Panc1 (cell line): ENCODE data around the gene MAML3.

ENCODE experiments used
- POLR2AphosphoS5 ChIP-seq: IDR thresholded peaks from 2 replicates; pipeline ENCODE4 v1.6.1; 2012; ENCODE audit warnings: mild to moderate bottlenecking, low read depth, low read length, moderate library complexity
- TF ChIP-seq, protein P1 (sequence below): fragments of 450-650 bp; IDR thresholded peaks from 2 replicates; pipeline ENCODE4 v1.5.1; 2017; ENCODE audit warnings: mild to moderate bottlenecking

GRCh38 chr4:140123666-140124377 is 30.2 kb downstream of the MAML3 start:
- TF ChIP-seq, protein P1, sequence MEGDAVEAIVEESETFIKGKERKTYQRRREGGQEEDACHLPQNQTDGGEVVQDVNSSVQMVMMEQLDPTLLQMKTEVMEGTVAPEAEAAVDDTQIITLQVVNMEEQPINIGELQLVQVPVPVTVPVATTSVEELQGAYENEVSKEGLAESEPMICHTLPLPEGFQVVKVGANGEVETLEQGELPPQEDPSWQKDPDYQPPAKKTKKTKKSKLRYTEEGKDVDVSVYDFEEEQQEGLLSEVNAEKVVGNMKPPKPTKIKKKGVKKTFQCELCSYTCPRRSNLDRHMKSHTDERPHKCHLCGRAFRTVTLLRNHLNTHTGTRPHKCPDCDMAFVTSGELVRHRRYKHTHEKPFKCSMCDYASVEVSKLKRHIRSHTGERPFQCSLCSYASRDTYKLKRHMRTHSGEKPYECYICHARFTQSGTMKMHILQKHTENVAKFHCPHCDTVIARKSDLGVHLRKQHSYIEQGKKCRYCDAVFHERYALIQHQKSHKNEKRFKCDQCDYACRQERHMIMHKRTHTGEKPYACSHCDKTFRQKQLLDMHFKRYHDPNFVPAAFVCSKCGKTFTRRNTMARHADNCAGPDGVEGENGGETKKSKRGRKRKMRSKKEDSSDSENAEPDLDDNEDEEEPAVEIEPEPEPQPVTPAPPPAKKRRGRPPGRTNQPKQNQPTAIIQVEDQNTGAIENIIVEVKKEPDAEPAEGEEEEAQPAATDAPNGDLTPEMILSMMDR: no peak
- TF ChIP-seq POLR2AphosphoS5: no peak
